Urothelium cell line (cell line): ENCODE results near the gene EMC10.
"Not testable (repeated sequence)": the region's sequence is repeated elsewhere in the genome, so short reads cannot be mapped to it uniquely, and the experiment has no call there.

ENCODE experiments used
- DNase-seq: peaks from one replicate; pipeline ENCODE4 v3.0.0; 2011; ENCODE audit warnings: low spot score, mixed read lengths
- FAIRE-seq: peaks from 2 replicates; lab custom pipeline; 2011; peaks lifted over from hg19 to GRCh38; lab: Jason Lieb, UNC

EMC10 gene

GRCh38 chr19:50476224-50476906 lies at the start of gene EMC10, which contains the start of gene GARIN5A:
TSS of gene EMC10 (plus strand) at chr19:50476507. CDS start at chr19:50476545, 38 bp downstream.
TSS of gene GARIN5A (minus strand) at chr19:50476848. CDS start at chr19:50476388, 460 bp downstream.
- DNase-seq: peak; percentile 99

GRCh38 chr19:50427318-50427925 lies 48.9 kb upstream of the EMC10 start:
- FAIRE-seq: no peak

More at GRCh38 chr19:50476224-50476906, at the start of gene EMC10, which contains the start of gene GARIN5A:
- FAIRE-seq: peak; percentile 61

DNA sequence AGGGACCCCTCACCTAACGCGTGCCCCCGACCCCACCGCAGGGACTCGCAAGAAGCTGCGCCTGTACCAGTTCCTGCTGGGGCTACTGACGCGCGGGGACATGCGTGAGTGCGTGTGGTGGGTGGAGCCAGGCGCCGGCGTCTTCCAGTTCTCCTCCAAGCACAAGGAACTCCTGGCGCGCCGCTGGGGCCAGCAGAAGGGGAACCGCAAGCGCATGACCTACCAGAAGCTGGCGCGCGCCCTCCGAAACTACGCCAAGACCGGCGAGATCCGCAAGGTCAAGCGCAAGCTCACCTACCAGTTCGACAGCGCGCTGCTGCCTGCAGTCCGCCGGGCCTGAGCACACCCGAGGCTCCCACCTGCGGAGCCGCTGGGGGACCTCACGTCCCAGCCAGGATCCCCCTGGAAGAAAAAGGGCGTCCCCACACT lies 48.3 kb upstream of the EMC10 start:
- DNase-seq (no peak), FAIRE-seq (no peak)

More at GRCh38 chr19:50427318-50427925, 48.9 kb upstream of the EMC10 start:
- no peak for DNase-seq

GRCh38 chr19:50428772-50429463 lies 47.4 kb upstream of the EMC10 start:
- no peak for FAIRE-seq
- DNase-seq: no peak

DNA sequence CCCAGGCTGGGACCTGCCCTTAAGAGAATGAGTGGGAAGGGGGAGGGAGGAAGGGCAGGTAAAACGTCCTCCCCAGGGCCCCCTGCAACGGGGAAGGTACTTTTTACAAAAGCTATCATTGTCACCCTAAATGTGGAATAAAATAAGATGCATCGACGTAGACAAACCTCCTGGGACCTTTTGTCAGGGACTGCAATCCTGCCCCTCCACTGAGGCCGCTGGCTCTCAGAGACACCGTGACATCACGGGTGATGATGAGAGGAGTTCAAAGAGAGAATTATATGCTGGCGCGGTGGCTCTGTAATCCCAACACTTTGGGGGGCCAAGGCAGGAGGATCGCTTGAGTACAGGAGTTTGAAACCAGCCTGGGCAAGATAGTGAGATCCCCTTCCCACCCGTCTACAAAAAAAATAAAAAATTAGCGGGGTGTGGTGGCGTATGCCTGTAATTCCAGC lies 45.4 kb upstream of the EMC10 start:
- FAIRE-seq (no peak), DNase-seq (no peak)

- DNase-seq (peak; percentile 93), FAIRE-seq (peak; percentile 30)
Observed at GRCh38 chr19:50431343-50432220, 44.7 kb upstream of the EMC10 start.

- DNase-seq: peak; percentile 35
- no peak for FAIRE-seq
Observed at GRCh38 chr19:50432221-50433028, 43.9 kb upstream of the EMC10 start, which contains the start of gene MYBPC2. TSS of gene MYBPC2 (plus strand) at chr19:50432892. CDS start at chr19:50432954, 62 bp downstream.

DNA sequence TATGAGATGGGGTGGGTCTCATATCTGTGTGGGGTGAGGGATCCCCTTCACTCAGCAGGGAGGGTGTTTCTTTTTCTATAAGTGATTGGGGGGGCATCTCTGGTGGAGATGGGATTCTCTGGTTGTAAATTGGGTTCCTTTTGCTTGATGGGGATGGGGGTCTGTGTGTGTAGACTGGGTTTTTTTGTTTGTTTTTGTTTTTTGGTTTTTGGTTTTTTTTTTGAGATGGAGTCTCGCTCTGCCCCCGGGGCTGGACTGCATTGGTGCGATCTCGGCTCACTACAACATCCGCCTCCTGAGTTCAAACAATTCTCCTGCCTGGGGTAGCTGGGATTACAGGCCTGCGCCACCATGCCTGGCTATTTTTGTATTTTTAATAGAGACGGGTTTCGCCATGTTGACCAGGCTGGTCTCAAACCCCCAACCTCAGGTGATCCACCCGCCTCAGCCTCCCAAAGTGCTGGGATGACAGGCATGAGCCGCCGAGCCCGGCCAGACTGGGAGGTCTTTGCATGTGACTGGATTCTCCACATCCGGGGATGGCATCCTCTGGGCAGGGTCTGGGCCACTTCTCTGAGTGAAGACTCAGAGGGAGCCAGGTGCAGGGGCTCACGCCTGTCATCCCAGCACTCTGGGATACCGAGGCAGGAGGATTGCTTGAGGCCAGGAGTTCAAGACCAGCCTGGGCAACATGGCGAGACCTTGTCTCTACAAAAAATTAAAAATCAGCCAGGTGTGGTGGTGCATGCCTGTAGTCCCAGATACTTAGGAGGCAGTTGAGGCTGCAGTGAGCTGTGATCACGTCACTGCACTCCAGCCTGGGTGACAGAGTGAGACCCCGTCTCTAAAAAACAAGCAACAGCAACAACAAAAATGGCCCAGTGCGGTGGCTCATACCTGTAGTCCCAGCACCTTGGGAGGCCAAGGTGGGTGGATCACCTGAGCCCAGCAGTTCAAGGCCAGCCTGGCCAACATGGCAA lies 42.8 kb upstream of the EMC10 start:
- FAIRE-seq: no peak

GRCh38 chr19:50434525-50434924 lies 41.8 kb upstream of the EMC10 start:
- no peak for FAIRE-seq

More for the DNA sequence above, 42.8 kb upstream of the EMC10 start:
- no peak for DNase-seq

DNA sequence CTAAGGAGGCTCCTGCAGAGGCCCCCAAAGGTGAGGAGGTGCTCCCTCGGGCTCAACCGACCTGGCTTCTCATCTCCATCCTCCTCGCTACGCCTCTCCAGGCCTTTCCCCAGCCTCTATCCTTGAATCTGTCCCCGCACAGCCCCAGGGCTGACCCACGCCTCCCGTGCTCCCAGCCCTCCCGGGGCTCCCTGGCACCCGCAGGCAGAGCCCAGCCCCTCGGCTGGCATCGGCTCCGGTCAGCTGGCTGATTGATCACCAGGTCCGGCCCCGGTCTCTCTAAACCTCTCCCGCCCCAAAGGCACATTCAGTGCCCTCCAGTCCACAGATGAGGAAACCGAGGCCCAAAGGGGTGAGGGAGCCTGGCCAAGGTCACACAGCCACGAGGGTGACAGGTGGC lies 41.1 kb upstream of the EMC10 start:
- FAIRE-seq (no peak), DNase-seq (no peak)

More at GRCh38 chr19:50434525-50434924, 41.8 kb upstream of the EMC10 start:
- DNase-seq: no peak

- no peak for DNase-seq
- no peak for FAIRE-seq
Observed at GRCh38 chr19:50435627-50436026, 40.7 kb upstream of the EMC10 start.

DNA sequence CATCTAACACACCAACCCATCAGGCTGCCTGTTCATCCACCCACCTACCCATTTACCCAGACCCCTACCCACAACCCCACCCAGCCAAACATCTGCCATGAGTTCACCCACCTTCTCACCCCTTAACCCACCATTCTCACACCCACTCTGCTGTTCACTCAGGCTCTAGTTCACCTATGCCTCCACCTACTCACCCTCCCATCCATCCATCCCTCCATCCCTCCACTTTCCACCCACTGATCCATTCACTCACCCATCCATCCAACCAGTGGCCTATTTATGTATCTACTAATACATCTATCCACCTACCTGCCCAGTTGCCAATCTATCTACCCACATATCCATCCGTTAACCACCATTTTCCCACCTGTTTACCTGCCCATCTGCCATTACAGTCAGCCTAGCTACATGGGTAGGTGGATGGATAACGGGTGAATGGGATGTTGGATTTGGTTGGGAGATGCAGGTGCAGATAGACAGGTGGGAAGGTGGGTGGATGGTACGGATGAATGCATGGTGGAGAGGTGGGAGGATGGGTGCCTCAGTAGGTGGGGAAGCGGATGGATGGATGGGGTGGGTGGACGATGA lies 38.4 kb upstream of the EMC10 start:
- FAIRE-seq: peak; percentile 13
- DNase-seq: no peak

DNA sequence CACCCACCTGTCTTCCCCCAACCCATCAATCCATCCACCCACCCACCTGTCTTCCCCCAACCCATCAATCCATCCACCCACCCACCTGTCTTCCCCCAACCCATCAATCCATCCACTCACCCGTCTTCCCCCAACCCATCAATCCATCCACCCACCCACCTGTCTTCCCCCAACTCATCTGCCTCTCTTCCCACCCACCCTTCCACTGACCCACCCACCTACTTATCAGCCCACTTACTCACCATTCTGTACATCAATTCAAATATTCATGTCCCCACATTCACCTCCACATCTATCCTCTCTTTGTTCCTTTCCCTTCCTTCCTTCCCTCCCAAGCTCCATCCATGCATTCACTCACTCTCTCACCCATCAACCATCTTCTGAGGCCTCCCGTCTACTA lies 37.2 kb upstream of the EMC10 start:
- not testable (repeated sequence) for DNase-seq, FAIRE-seq

DNA sequence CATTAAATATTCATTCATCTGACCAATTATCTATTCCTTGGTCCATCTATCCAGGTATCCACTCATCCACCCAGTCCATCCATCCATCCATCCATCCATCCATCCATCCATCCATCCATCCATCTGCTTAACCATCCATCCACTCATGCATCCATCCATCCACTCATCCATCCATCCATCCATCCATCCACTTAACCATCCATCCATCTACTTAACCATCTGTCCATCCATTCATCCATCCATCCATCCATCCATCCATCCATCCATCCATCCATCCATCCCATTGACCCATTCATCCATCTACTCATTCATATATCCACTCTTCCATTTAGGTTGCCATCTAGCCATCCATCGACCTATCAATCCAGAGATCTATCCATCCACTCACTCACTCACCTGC lies 32.2 kb upstream of the EMC10 start:
- DNase-seq: no peak
- FAIRE-seq: no peak

DNA sequence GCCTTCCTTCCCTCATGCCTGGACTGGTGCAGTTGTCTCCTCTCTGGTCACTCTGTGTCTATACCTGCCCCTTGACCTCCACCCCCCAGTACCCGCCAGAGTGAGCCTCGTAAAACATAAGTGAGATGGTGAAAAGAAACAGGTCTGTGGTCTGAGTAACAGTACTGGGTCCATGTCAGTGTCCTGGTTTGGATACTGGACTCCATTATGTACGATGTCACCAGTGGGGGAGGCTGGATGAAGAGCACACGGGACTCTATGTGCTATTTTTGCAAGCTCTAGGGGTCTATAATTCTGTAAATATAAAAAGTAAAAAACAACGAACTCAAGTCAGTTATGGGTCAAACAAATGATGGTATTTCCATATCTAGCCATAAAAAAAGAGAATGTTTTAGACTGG lies 29.3 kb upstream of the EMC10 start:
- FAIRE-seq (no peak), DNase-seq (no peak)

DNA sequence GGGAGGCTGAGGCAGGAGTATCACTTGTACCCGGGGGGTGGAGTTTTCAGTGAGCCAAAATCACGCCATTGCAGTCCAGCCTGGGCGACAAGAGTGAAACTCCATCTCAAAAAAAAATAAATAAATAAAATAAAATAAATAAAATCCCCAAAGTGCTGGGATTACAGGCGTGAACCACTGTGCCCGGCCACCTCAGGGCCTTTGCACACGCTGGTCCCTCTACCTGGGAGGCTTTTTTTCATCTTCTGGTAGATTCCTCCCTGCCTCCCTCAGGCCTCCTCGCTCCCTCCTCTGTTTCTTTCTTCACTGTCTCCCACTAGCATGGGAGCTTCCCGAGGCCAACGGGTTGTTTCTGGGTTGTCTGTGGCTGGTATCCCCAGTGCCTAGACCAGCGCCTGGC lies 28.6 kb upstream of the EMC10 start:
- DNase-seq (no peak), FAIRE-seq (no peak)

GRCh38 chr19:50449236-50449899 lies 26.9 kb upstream of the EMC10 start:
- FAIRE-seq: no peak
- DNase-seq: no peak
